ENCODE results near the gene PKD1L1. TPM values are rescaled to one million over a fixed set of nuclear protein-coding genes. Genes with fewer than 3 reads are reported as not detected.

The PKD1L1 gene
- polyA plus RNA-seq, 1 of the 3 experiments (the other 2 are of a cell fraction) = 0.10 TPM

DNA sequence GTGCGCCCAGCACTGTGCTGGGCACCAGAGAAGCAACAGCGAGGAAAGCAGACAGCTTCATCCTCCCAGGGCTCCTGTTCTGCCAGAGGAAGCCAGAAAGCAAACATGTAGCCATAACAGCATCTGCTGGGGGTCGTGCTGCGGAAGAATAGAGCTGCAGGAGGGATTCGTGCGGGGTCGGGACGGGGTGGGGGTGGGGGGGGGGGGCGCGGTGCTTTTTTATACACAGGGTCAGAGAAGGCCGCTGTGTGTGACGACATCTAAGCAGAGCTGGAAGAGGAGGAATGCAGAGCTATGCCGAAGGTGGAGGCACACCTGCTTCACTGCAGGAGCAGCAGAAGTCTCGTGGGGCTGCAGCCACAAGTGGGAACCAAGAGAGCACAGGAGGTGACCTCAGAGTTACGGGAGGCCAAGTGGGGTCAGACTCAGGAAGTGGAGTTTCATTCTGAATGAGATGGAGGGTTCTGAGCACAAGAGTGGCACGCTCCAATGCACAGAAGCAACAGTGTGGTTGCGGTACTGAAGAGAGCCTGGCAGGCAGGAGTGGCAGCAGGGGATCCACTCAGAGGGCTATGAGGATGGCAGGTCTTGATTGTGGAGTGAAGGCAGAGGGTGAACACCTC is 11.1 kb downstream of the PKD1L1 start:
- no peak overlapping the region for H2AFZ ChIP-seq (ENCODE audit: low read depth)
- POLR2A ChIA-PET = no interaction called here
- H3K4me2 ChIP-seq = no peak overlapping the region
- no peak overlapping the region for H3K4me3 ChIP-seq (ENCODE audit: low read depth in 2 of 2, low read length in 1 of 2)
- H3K27me3 ChIP-seq (ENCODE audit: insufficient read depth) = no peaks in the 10 kb centered on the region
- CTCF ChIA-PET = interaction anchor here (1.0 to 6.5 kb wide), 8 partner anchors 8 to 173 kb away, joined by 3 to 39 read pairs (median 7); no protein-coding TSS in a partner anchor
- no peaks in the 10 kb centered on the region for H3K9me2 ChIP-seq
- no peaks in the 10 kb centered on the region for H3K79me2 ChIP-seq (ENCODE audit: insufficient read depth)
- H3K27ac ChIP-seq (ENCODE audit: low read depth in 2 of 2, low read length in 1 of 2) = no peak overlapping the region
- peaks cover 17% of the 10 kb centered on the region for H3F3A ChIP-seq (replicated peaks; ENCODE audit: insufficient read depth)
- no peak overlapping the region for H3K9ac ChIP-seq
- WGBS (ENCODE audit: low lambda C conversion rate) = 89% methylated on average over 16 of the region's 17 CpGs
- no peaks in the 10 kb centered on the region for H3K36me3 ChIP-seq (replicated peaks in 1 of 2; ENCODE audit: control insufficient read depth in 1 of 2, insufficient read depth in 2 of 2, low read length in 1 of 2)
- no peak for TF ChIP-seq RCOR1 (IDR thresholded peaks at IDR 0.05; ENCODE audit: low read length)
- no peaks in the 10 kb centered on the region for H4K20me1 ChIP-seq (ENCODE audit: insufficient read depth)
- no peak for DNase-seq
- no peaks in the 10 kb centered on the region for H3K9me3 ChIP-seq
- peaks cover 18 to 26% of the 10 kb centered on the region in 2 experiments for H3K4me1 ChIP-seq (ENCODE audit: control insufficient read depth in 1 of 2, insufficient read depth in 2 of 2, low read depth in 1 of 2, low read length in 1 of 2)

DNA sequence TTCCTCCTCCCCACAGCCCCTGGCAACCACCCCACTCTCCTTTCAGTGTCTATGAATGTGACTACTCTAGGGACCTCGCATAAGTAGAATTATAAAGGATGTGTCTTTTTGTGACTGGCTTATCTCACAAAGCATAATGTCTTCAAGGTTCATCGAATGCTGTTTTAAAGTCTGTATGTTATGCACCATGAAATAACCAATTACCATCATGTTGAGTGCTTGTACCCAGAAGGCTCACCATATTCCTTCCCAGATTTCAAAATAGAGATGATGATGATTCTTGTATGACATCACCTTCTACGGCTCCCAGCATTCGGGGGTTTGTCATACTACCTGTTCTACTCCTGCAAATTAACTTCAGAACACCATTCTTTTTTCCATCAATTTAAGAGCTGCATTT is 11.9 kb downstream of the PKD1L1 start:
- no peak for DNase-seq
- no peak for TF ChIP-seq TCF12 (IDR thresholded peaks at IDR 0.05)
- TF ChIP-seq TEAD4 (IDR thresholded peaks at IDR 0.05; ENCODE audit: borderline replicate concordance, insufficient read depth) = no peak
- TF ChIP-seq, protein P1, sequence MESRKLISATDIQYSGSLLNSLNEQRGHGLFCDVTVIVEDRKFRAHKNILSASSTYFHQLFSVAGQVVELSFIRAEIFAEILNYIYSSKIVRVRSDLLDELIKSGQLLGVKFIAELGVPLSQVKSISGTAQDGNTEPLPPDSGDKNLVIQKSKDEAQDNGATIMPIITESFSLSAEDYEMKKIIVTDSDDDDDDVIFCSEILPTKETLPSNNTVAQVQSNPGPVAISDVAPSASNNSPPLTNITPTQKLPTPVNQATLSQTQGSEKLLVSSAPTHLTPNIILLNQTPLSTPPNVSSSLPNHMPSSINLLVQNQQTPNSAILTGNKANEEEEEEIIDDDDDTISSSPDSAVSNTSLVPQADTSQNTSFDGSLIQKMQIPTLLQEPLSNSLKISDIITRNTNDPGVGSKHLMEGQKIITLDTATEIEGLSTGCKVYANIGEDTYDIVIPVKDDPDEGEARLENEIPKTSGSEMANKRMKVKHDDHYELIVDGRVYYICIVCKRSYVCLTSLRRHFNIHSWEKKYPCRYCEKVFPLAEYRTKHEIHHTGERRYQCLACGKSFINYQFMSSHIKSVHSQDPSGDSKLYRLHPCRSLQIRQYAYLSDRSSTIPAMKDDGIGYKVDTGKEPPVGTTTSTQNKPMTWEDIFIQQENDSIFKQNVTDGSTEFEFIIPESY (IDR thresholded peaks at IDR 0.05; ENCODE audit: borderline replicate concordance, low read depth) = no peak
- TF ChIP-seq CHD2 (IDR thresholded peaks at IDR 0.05; ENCODE audit: low read length, partially characterized antibody) = no peak
- TF ChIP-seq FOXJ3 (CRISPR knock-in tag; IDR thresholded peaks at IDR 0.05) = no peak
- TF ChIP-seq RFX5 (IDR thresholded peaks at IDR 0.05; ENCODE audit: low read length) = no peak
- no peak for TF ChIP-seq JUND (IDR thresholded peaks at IDR 0.05)
- no peak for TF ChIP-seq POLR2AphosphoS5 (IDR thresholded peaks at IDR 0.05; ENCODE audit: low read depth, low read length)
- TF ChIP-seq MEF2A (IDR thresholded peaks at IDR 0.05; ENCODE audit: borderline replicate concordance, low read depth) = no peak
- TF ChIP-seq GABPA (IDR thresholded peaks at IDR 0.05; ENCODE audit: low read depth) = no peak
- no peak for TF ChIP-seq ELF1 (IDR thresholded peaks at IDR 0.05)
- TF ChIP-seq NFIC (IDR thresholded peaks at IDR 0.05; ENCODE audit: borderline replicate concordance) = no peak
- TF ChIP-seq FOSL2 (IDR thresholded peaks at IDR 0.05; ENCODE audit: borderline replicate concordance, low read depth) = no peak
- no peak for TF ChIP-seq MXI1 (IDR thresholded peaks at IDR 0.05; ENCODE audit: low read depth, low read length)
- TF ChIP-seq YY1 (IDR thresholded peaks at IDR 0.05; ENCODE audit: low read depth) = no peak
- TF ChIP-seq RCOR1 (IDR thresholded peaks at IDR 0.05; ENCODE audit: low read length) = no peak
- TF ChIP-seq, protein P2, sequence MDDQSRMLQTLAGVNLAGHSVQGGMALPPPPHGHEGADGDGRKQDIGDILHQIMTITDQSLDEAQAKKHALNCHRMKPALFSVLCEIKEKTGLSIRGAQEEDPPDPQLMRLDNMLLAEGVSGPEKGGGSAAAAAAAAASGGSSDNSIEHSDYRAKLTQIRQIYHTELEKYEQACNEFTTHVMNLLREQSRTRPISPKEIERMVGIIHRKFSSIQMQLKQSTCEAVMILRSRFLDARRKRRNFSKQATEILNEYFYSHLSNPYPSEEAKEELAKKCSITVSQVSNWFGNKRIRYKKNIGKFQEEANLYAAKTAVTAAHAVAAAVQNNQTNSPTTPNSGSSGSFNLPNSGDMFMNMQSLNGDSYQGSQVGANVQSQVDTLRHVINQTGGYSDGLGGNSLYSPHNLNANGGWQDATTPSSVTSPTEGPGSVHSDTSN (IDR thresholded peaks at IDR 0.05) = no peak
- TF ChIP-seq, protein P3, sequence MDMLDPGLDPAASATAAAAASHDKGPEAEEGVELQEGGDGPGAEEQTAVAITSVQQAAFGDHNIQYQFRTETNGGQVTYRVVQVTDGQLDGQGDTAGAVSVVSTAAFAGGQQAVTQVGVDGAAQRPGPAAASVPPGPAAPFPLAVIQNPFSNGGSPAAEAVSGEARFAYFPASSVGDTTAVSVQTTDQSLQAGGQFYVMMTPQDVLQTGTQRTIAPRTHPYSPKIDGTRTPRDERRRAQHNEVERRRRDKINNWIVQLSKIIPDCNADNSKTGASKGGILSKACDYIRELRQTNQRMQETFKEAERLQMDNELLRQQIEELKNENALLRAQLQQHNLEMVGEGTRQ (IDR thresholded peaks at IDR 0.05; ENCODE audit: borderline replicate concordance, low read depth, low read length) = no peak
- no peak for TF ChIP-seq FOXM1 (IDR thresholded peaks at IDR 0.05; ENCODE audit: low read depth)
- TF ChIP-seq, protein P4, sequence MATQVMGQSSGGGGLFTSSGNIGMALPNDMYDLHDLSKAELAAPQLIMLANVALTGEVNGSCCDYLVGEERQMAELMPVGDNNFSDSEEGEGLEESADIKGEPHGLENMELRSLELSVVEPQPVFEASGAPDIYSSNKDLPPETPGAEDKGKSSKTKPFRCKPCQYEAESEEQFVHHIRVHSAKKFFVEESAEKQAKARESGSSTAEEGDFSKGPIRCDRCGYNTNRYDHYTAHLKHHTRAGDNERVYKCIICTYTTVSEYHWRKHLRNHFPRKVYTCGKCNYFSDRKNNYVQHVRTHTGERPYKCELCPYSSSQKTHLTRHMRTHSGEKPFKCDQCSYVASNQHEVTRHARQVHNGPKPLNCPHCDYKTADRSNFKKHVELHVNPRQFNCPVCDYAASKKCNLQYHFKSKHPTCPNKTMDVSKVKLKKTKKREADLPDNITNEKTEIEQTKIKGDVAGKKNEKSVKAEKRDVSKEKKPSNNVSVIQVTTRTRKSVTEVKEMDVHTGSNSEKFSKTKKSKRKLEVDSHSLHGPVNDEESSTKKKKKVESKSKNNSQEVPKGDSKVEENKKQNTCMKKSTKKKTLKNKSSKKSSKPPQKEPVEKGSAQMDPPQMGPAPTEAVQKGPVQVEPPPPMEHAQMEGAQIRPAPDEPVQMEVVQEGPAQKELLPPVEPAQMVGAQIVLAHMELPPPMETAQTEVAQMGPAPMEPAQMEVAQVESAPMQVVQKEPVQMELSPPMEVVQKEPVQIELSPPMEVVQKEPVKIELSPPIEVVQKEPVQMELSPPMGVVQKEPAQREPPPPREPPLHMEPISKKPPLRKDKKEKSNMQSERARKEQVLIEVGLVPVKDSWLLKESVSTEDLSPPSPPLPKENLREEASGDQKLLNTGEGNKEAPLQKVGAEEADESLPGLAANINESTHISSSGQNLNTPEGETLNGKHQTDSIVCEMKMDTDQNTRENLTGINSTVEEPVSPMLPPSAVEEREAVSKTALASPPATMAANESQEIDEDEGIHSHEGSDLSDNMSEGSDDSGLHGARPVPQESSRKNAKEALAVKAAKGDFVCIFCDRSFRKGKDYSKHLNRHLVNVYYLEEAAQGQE (IDR thresholded peaks at IDR 0.05; ENCODE audit: low read depth, low read length) = no peak
- H3K79me2 ChIP-seq (ENCODE audit: insufficient read depth) = no peaks in the 10 kb centered on the region
- H3K36me3 ChIP-seq (replicated peaks in 1 of 2; ENCODE audit: control insufficient read depth in 1 of 2, insufficient read depth in 2 of 2, low read length in 1 of 2) = no peaks in the 10 kb centered on the region
- H3K9me2 ChIP-seq = no peaks in the 10 kb centered on the region
- no peak overlapping the region for H3K9ac ChIP-seq
- no peak overlapping the region for H3K4me2 ChIP-seq
- no peak overlapping the region; a peak in 1 of 4 replicates for H3K27ac ChIP-seq (ENCODE audit: low read depth in 2 of 2, low read length in 1 of 2)
- ChIA-PET POLR2A (no interaction called here), CTCF (interaction anchor here (1.0 to 6.5 kb wide), 6 partner anchors 9 to 670 kb away, joined by 3 to 39 read pairs (median 4); no protein-coding TSS in a partner anchor)
- no peak overlapping the region for H2AFZ ChIP-seq (ENCODE audit: low read depth)
- no peaks in the 10 kb centered on the region for H4K20me1 ChIP-seq (ENCODE audit: insufficient read depth)
- H3K4me1 ChIP-seq (ENCODE audit: control insufficient read depth in 1 of 2, insufficient read depth in 2 of 2, low read depth in 1 of 2, low read length in 1 of 2) = peaks cover 13 to 23% of the 10 kb centered on the region in 2 experiments; a peak in 3 of 4 replicates
- H3K27me3 ChIP-seq (ENCODE audit: insufficient read depth) = no peaks in the 10 kb centered on the region
- H3F3A ChIP-seq (replicated peaks; ENCODE audit: insufficient read depth) = peaks cover 9% of the 10 kb centered on the region
- no peak overlapping the region for H3K4me3 ChIP-seq (ENCODE audit: low read depth in 2 of 2, low read length in 1 of 2)
- 79% methylated on average over 4 of the region's 4 CpGs for WGBS (ENCODE audit: low lambda C conversion rate)
- no peaks in the 10 kb centered on the region for H3K9me3 ChIP-seq

Measured in SK-N-SH (cell line).